Middle frontal gyrus (tissue), 1 donor: ENCODE results near the gene TMEM165.

ENCODE experiments used
- DNase-seq: peaks from one replicate; pipeline ENCODE4 v3.0.0-alpha.2; 2015; ENCODE audit warnings: low spot score; ENCODE audit errors: extremely low spot score

The TMEM165 gene

GRCh38 chr4:55367084-55367722 lies 28.6 kb upstream of the TMEM165 start:
- no peak for DNase-seq

GRCh38 chr4:55369968-55370367 lies 25.8 kb upstream of the TMEM165 start:
- no peak for DNase-seq

GRCh38 chr4:55372259-55372658 lies 23.5 kb upstream of the TMEM165 start:
- DNase-seq = no peak

DNA sequence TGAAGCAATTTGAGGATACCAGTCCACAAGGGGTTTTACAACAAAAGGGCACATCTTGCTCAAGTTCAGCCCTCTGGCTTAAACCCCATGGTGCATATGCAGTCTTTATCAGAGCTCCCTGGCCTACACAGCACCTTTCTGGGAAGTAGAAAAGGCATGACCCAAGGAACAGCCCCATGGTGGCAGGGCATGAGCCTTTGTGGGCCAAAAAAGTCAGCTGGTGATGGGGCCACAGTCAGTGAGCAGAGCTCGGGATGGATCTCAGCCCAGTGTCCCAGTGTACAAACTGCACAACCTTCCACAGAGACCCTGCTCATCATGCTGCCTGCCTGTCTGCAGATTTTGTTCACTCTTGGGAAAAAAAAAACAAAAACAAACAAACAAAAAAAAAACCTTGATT lies 22.3 kb upstream of the TMEM165 start:
- DNase-seq = no peak

GRCh38 chr4:55376698-55377097 lies 19.1 kb upstream of the TMEM165 start:
- DNase-seq = no peak

GRCh38 chr4:55378617-55379467 lies 16.9 kb upstream of the TMEM165 start:
- DNase-seq = no peak

DNA sequence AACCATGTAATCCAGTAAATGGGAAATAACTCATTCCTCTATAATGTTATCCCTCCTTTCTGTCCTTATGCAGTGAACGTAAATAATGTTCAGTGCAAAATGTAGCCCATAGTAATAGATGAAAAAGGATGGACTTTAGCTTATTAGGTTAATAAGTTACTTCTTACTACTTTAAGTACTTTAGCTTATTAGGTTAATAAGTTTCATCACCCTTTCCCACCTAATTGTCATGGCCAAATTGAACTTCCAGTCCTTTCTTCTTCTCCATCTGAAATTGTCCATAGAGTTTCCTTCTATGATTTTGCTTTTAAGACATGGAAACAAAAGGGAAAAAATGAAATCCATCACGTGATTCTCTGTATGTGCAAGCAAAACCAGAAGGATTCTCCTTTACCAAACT lies 15.2 kb upstream of the TMEM165 start:
- no peak for DNase-seq

DNA sequence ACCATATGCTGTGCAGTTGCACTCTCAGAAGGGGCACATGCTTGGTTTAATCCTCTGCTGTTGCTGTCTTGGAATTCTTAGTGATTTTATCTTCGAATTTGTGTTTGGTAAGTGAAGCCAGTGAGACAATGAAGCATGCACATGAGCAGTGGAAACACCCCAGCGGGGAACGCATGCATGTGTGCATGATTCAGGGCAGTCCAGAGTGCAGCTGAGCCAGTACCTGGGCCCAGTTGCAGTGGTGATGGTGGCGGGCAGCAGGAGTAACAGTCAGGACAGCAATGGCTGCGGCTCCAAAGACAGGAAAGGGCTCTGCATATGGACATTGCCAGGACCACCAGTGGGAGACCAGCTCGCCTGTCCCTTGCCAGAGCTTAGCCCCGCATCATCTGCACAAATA lies 14.3 kb upstream of the TMEM165 start:
- no peak for DNase-seq

GRCh38 chr4:55382488-55383003 lies 13.2 kb upstream of the TMEM165 start:
- no peak for DNase-seq

DNA sequence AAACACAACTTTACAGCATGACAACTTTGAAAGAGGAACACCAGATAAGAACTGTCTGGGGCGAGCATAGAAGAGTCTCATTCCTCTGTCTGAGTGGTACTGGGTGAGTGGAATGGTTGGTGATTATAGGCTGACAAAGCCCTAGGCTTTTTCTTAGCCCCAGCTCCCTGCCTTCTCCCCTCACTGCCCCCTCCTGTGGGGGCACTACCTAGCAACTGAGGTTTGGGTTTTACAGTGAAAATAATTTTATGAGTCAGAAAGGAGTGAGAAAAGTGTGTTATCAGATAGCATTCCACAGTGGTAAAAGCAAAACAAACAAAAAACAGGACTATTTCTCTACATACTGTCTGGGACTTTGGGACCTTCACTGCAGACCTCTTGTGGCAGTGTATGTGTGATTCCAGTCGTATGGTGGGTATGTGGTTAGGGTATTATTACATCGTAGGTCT lies 10.5 kb upstream of the TMEM165 start:
- DNase-seq = no peak

- no peak for DNase-seq
Observed at GRCh38 chr4:55386073-55386472, 9.7 kb upstream of the TMEM165 start.

DNA sequence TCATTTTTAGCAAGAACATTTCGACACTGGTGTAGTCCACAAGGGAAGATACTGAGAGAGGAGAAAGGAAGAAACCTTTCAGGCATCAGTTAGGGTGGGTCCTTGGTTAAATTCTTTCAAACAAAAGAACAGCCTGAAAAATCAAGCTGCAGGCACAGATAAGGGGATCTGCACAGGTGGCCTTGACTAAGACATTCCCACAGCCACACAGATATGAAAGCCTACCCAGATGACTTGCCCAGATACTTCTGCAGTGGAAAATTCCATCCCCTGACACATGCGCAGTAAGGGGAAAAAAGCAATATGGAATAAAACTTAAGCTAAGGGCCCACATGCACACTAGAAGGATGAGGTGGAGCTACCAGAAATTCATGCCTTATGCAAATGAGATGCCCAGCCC lies 8.9 kb upstream of the TMEM165 start:
- DNase-seq = no peak

- no peak for DNase-seq
Observed at GRCh38 chr4:55393461-55394320, 2.1 kb upstream of the TMEM165 start.

DNA sequence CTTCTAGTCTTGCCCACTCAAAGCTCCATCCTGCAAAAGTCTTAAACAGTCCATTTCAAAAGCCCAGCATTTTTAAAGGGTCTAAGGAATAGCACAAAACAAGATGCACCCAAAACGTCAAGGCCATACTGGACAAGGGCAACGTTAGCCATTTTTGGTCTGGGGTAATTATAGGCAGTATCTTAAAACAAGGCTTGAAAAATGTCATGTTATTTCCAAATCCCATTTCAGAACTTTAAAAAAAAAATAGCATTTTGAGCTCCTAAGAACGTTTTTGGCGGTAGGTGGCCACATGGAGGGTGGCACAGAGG lies 584 bp upstream of the TMEM165 start:
- DNase-seq = no peak

DNA sequence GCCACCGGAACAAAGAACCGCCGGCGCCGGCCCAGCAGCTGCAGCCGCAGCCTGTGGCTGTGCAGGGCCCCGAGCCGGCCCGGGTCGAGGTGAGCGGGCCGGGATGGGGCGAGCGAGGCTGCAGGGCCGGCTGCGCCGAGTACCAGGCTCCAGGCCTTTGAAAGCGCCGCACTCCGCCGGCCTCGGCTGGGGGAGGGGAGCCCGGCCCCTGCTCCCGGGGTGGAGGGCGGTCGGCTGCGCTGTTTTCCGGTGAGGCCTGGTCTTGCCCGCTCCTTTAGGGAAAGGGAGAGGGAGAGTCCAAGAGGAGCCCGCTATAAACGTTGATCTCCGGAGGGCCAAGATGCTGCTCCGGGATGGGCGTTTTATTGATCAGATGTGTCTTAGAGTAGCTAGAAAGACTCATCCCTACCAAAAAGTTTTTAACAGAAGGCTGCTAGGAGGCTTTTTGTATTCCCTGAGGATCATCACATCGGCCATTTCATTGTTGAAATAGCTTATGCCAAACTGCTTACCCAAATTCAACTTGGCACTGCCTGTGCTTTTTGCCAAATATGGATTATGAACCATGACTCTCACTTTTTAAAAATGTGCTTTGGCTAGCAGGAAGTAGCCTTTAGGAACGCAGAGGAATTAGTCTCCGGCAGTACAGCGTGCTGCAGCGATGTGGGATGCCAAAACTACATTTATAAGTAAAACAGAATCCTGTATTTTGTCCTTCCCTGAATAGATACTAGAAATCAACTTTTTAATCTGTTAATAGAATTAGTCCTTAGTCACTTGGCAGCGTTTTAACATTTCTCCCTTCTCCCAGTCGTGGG lies 760 bp downstream of the TMEM165 start:
- no peak for DNase-seq

GRCh38 chr4:55397126-55397436 lies 1.3 kb downstream of the TMEM165 start:
- DNase-seq = no peak

DNA sequence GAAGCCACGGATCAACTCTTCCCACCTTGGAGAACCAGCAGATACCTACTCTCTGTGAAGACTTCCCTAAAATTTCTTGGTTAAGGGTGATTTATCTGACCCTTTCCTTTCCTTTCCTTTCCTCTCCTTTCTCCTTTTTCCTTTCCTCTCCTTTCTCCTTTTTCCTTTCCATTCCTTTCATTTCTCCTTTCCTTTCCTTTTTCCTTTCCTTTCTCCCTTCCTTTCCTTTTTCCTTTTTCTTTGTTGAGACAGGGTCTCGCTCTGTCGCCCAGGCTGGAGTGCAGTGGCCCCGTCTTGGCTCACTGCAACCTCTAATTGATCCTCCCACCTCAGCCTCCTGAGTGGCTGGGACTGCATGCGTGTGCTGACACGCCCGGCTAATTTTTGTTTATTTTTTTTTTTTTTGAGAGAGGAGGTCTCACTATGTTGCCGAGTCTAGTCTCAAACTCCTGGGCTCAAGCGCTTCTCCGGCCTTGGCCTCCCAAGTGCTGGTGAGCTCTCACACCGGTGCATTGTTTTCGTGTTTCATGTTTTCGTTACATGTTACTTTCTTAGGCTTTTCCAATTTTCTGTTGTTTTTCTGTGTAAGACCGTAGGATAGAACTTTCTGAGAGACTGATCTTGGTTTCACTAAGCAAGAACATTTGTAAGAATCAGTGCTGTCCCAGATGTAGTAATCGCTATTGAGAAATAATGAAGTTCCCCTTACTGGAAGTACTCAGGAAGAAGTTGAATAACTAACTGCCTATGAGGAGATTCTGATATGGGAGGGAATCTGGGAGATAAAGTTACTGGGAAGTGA lies 2.0 kb downstream of the TMEM165 start:
- no peak for DNase-seq

- no peak for DNase-seq
Observed at GRCh38 chr4:55398461-55398860, 2.7 kb downstream of the TMEM165 start.

DNA sequence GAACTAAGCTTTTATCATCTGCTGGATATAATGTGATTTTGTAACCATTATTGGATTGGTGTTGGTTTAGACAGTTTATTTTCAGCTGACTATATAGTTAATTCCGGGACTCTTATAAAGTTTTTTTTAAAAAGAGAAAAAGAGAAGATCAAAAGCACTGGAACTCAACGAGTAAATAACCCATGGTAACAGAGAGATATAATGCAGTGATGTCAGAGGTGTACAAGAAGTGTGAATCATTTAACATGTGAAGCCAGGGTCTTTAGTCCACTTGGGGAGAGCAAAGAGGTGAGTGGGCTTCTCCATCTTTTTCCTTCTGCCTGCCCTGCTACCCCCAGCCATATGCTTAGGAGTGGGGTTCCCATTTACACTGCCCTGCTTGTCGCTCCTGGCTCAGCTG lies 3.2 kb downstream of the TMEM165 start:
- DNase-seq = no peak

GRCh38 chr4:55399581-55399980 lies 3.8 kb downstream of the TMEM165 start:
- DNase-seq = no peak
